GM19438 (cell line): Measurements from ENCODE around the gene CCND2.
A peak's percentile ranks its signal among the peaks of the same experiment; 100 is the strongest.

Source experiments
- ATAC-seq: cut with Tn5 transposase; IDR thresholded peaks from one replicate; pipeline ENCODE4 v1.9.1; 2021; ENCODE audit warnings: low read depth; ENCODE audit not compliant: unreplicated experiment

CCND2 gene

GRCh38 chr12:4289231-4289878, 15.8 kb downstream of the CCND2 start:
- ATAC-seq = no peak

GRCh38 chr12:4289998-4290790, 16.6 kb downstream of the CCND2 start:
- ATAC-seq = no peak

- no peak for ATAC-seq
These were observed 18.9 kb downstream of the CCND2 start for GRCh38 chr12:4292341-4293073.

- no peak for ATAC-seq
These were observed 19.9 kb downstream of the CCND2 start for GRCh38 chr12:4293299-4293965.

- no peak for ATAC-seq
These were observed 20.5 kb downstream of the CCND2 start for GRCh38 chr12:4293966-4294505.

- ATAC-seq = no peak
These were observed 23.2 kb downstream of the CCND2 start for GRCh38 chr12:4296751-4297150.

GRCh38 chr12:4297617-4298016, 24.1 kb downstream of the CCND2 start:
- ATAC-seq = no peak

GRCh38 chr12:4300883-4301282, 27.3 kb downstream of the CCND2 start:
- ATAC-seq = no peak

GRCh38 chr12:4301932-4302501, 28.5 kb downstream of the CCND2 start:
- ATAC-seq = no peak

- no peak for ATAC-seq
These were observed 29.3 kb downstream of the CCND2 start for GRCh38 chr12:4302881-4303280.

- ATAC-seq = no peak
These were observed 30.2 kb downstream of the CCND2 start for GRCh38 chr12:4303750-4304149.

- no peak for ATAC-seq
These were observed 34.2 kb downstream of the CCND2 start for GRCh38 chr12:4307593-4308333.

- ATAC-seq = no peak
These were observed 34.9 kb downstream of the CCND2 start for GRCh38 chr12:4308334-4308950.

- ATAC-seq = no peak
These were observed 38.2 kb downstream of the CCND2 start for GRCh38 chr12:4311776-4312175.

GRCh38 chr12:4312251-4312650, 38.7 kb downstream of the CCND2 start:
- ATAC-seq = no peak

- peak; percentile 26 for ATAC-seq
These were observed 46.9 kb downstream of the CCND2 start for GRCh38 chr12:4320497-4320852.

- peak; percentile 90 for ATAC-seq
These were observed 47.5 kb downstream of the CCND2 start, which contains the start of gene TIGAR for GRCh38 chr12:4320853-4321701. Gene TIGAR, plus strand, starts transcription at chr12:4321213. Its CDS starts 59 bp downstream, at chr12:4321272.

- no peak for ATAC-seq
These were observed 49.2 kb downstream of the CCND2 start for GRCh38 chr12:4322726-4323125.
